GM18499 (cell line): ENCODE results near the gene UNC45A.

ENCODE experiments used
- ATAC-seq: cut with Tn5 transposase; IDR thresholded peaks from one replicate; pipeline ENCODE4 v1.9.1; 2021; ENCODE audit warnings: moderate number of reproducible peaks; ENCODE audit not compliant: insufficient read depth, unreplicated experiment

The UNC45A gene

GRCh38 chr15:90957791-90958190 lies 22.7 kb downstream of the UNC45A start:
- ATAC-seq, result no peak

DNA sequence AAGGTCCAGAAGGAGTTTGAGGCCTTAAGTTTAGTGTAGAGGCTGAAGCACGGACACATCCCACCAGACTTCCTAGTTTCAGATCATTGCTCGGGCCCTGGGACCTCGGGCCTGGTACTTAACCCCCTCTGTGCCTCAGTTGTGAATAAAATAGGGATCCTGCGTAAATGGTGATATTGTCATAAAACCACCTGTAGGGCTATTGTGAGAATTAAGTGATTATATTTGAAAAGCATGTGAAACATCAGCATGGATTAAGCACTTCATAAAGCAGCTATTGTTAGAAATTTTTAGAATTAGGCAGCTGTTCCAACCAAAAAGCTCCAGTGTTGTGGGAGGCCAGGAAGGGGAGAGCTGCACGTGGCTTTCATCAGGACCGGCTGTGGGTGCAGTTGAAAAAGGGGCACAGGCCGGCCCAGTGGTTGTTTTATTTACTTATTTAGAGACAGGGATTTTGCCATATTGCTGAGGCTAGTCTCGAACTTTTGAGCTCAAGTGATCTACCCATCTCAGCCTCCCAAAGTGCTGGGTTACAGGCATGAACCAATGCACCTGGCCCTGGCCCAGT lies 24.0 kb downstream of the UNC45A start:
- no peak for ATAC-seq

GRCh38 chr15:90959894-90960293 lies 24.8 kb downstream of the UNC45A start:
- ATAC-seq, result no peak

DNA sequence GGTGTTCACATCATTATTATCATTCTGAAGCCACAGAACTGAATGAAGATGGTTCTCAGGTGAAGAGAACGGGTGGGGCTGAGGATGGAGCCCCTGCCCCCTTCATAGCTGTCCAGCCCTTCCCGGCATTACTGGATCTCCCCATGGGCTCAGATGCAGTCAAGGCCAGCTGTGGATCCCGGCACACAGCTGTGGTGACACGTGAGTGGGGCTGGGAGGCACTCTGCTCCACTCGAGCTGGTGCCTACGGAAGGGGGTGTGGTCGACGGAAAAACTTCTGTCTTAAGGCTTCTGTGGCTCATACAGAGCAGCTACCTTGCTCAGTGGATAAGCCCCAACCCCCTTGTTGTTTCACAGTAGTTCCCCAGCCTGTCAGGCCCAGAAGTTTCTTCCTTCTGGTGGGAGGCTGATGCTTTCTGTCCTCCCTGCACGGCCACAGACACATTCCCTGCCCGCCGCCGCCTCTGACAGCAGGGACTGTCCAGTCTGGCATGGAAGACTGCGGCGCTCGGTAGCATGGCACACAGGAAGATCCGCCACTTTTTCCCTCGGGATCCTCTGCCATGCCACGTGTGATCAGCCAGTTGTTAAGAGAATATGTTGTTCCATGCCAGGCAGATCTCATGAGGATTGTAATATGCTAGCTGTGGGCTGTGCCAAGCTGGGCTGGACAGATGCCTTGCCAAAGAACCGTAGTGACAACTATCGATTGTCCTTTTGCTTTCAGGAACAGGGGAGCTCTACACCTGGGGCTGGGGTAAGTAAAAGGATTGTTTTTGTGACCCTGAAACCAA lies 25.4 kb downstream of the UNC45A start:
- ATAC-seq, result no peak

DNA sequence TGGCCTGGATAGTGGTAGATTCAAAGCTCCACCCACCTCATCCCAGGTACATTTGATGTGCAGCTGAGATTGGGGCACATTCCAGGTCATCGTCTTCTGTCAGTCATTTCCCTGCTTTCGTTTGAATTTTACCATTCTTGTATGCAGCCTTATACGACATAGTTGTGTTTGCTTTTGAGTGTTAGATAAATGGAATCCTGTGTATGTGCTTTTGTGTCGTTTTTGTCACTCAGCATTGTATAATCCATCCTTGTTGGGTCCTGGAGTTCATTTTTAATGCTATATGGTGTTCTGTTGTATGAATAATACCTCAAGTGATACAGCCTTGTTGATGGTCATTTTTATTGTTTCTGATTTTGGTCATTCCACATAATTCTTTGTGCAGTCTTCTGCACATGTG lies 26.9 kb downstream of the UNC45A start:
- ATAC-seq, result no peak

DNA sequence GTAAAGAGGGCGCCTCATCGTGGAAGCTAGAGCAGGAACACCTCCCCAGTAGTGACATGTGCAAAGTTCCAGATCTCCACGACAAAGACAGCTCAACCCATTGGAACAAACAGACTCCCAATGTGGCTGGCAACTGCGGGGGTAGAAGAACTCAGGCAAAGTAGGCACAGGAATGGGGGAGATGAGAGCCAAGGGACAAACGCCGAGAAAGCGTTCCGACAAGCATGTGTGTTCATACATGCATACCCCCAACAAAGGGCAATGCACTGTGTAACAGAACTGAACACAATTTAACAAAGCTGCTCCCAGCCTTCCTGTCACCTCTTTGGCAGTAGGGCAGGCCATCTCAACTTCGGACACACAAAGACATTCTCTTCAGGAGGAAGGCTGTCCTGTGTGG lies 31.2 kb downstream of the UNC45A start:
- no peak for ATAC-seq

DNA sequence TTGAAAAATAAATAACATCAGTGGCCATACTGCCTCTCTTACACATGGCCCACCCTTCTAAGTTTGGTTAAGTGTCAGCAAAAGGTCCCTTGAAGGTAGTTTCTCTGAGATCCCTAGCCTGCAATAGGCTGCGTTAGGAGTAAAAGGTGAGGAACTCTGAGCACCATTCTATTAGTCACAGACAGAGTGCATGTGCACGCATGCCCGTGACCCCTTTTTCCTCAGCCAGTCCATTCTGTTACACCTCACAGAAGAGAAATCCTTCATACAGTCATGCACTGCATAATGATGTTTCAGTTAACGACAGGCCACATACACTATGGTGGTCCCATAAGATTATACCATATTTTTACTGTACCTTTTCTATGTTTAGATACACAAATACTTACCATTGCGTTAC lies 32.1 kb downstream of the UNC45A start:
- no peak for ATAC-seq

DNA sequence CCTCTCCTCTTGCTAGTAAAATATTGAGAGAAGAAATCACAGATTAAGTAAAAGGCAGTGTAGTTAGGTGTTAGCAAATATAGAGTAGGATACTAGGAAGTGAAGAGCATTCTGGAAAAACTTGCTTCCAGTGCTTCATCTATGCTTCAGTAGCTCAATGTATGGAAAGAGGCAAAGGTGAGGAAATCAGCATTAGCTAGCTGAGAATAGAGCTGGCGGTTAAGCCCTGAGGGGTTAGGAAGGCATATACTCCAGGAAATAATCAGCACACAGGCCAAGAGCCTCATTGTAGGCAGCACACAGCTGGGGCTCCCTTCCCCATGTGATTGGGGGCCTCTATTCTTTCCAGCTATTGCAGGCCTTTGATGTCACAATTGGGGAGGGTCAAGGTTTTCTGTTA lies 33.3 kb downstream of the UNC45A start:
- no peak for ATAC-seq

DNA sequence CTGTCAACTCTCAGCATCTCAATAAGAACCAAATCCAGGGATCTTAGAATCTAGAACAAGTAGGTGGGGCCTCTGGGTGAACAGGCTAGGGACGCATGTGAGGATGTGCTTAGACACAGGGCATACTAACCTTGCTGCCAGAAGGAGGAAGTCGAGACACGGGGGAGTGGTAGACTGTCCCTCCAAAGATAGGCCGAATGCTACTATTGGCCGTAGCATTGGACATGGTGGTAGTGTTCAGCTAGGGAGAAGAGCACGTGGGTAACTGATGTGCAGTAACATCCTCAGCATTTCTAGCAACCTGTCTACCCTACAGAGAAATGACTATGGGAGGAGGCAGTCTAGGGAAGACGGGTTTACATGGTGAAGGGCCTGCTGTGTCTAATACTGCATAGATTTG lies 35.2 kb downstream of the UNC45A start:
- ATAC-seq, result no peak

DNA sequence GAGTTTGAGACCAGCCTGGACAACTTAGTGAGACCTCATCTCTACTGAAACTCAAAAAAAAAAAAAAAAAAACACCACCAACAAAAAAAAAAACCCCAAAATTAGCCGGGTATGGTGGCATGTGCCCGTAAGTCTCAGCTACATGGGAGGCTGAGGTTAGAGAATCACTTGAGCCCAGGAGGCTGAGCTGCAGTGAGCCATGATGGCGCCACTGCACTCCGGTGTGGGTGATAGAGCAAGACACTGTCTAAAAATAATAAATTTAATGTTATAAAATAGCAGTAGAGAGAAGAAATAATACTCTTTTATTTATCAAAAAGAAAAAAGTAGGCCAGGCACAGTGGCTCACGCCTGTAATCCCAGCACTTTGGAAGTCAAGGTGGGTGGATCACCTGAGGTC lies 37.0 kb downstream of the UNC45A start:
- ATAC-seq, result no peak

GRCh38 chr15:90974216-90974615 lies 39.1 kb downstream of the UNC45A start:
- no peak for ATAC-seq

- no peak for ATAC-seq
Observed at GRCh38 chr15:90979582-90979981, 44.5 kb downstream of the UNC45A start.

- no peak for ATAC-seq
Observed at GRCh38 chr15:90981681-90982080, 46.6 kb downstream of the UNC45A start.

- no peak for ATAC-seq
Observed at GRCh38 chr15:90982135-90982534, 47.0 kb downstream of the UNC45A start.

- ATAC-seq, result peak; percentile 54
Observed at GRCh38 chr15:90986790-90987507, 51.9 kb downstream of the UNC45A start.

DNA sequence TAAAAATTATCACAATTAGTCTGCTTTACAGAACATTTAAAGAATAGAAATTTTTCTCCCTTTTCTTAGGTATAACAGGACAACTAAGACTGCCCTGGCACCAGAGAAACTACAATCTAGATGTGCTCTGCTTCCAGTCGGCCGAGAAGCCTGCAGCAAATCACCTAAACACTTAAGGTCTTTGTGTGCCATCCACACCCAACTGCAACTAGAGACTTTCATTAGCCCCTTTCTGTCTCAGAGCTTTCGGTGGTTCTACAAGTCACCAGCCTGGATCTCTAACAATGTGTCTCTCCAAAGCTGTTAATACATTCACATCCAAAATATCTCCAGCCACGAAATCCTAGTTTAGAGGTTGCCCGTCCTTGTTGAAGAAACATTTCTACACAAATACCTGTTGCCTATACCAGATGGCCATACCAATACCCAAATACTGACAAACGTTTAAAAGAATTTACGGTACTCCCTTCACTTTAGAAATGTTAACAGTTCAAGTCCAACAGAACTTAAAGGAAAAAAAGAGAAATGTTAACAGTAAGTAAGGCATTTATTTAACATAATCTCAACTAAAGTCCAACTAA lies 52.6 kb downstream of the UNC45A start:
- ATAC-seq, result no peak

GRCh38 chr15:90988296-90988695 lies 53.2 kb downstream of the UNC45A start:
- no peak for ATAC-seq

DNA sequence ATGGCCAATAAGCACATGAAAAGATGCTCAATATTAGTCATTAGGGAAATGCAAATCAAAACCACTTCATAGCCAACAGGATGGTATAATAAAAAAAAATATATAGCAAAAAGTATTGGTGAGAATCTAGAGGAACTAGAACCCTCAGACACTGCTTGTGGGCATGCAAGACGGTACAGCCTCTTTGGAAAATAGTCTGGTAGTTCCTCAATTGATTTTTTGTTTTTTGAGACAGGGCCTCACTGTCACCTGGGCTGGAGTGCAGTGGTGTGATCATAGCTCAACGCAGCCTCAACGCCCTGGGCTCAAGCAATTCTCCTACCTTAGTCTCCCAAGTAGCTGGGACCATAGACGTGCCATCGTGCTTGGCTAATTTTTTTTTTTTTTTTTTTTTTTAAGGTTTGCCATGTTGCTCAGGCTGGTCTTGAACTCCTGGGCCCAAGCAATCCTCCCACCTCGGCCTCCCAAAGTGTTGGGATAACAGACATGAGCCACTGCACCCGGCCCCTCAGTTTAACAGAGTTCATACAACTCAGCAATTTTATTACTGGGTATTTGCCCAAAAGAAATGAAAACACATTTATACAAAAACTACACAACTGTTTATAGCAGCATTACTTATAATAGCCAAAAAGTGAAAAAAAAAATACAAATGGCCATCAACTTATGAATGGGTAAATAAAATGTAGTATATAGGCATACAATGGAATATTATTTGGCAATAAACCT lies 54.1 kb downstream of the UNC45A start:
- no peak for ATAC-seq

GRCh38 chr15:90990446-90990845 lies 55.4 kb downstream of the UNC45A start:
- ATAC-seq, result no peak

- no peak for ATAC-seq
Observed at GRCh38 chr15:90991587-90992285, 56.7 kb downstream of the UNC45A start.
